G401.6 (cell line): ENCODE data around the gene NRIP1.

Source experiments
- FAIRE-seq: peaks from 2 replicates; lab custom pipeline; 2012; peaks lifted over from hg19 to GRCh38; lab: Jason Lieb, UNC

The NRIP1 gene

GRCh38 chr21:15064576-15065391 lies at the start of gene NRIP1:
Gene NRIP1 (minus strand): TSS chr21:15065000. CDS start chr21:14968192, 96,808 bp downstream.
- no peak for FAIRE-seq

- no peak for FAIRE-seq
Observed at GRCh38 chr21:15112858-15113257, 48.1 kb upstream of the NRIP1 start.

GRCh38 chr21:15108801-15109200 lies 44.0 kb upstream of the NRIP1 start:
- no peak for FAIRE-seq

GRCh38 chr21:15104470-15104869 lies 39.7 kb upstream of the NRIP1 start:
- no peak for FAIRE-seq

GRCh38 chr21:15098908-15099307 lies 34.1 kb upstream of the NRIP1 start:
- FAIRE-seq: no peak

- FAIRE-seq: no peak
Observed at GRCh38 chr21:15098181-15098580, 33.4 kb upstream of the NRIP1 start.

GRCh38 chr21:15097580-15097979 lies 32.8 kb upstream of the NRIP1 start:
- FAIRE-seq: no peak

GRCh38 chr21:15096146-15096545 lies 31.3 kb upstream of the NRIP1 start:
- no peak for FAIRE-seq

- FAIRE-seq: no peak
Observed at GRCh38 chr21:15095326-15095725, 30.5 kb upstream of the NRIP1 start.

GRCh38 chr21:15094706-15095105 lies 29.9 kb upstream of the NRIP1 start:
- FAIRE-seq: no peak

- FAIRE-seq: no peak
Observed at GRCh38 chr21:15093216-15093615, 28.4 kb upstream of the NRIP1 start.

- FAIRE-seq: no peak
Observed at GRCh38 chr21:15092745-15093144, 27.9 kb upstream of the NRIP1 start.

GRCh38 chr21:15090390-15090789 lies 25.6 kb upstream of the NRIP1 start:
- FAIRE-seq: no peak

- FAIRE-seq: no peak
Observed at GRCh38 chr21:15088488-15088887, 23.7 kb upstream of the NRIP1 start.

GRCh38 chr21:15084668-15085067 lies 19.9 kb upstream of the NRIP1 start:
- FAIRE-seq: no peak

GRCh38 chr21:15080526-15080925 lies 15.7 kb upstream of the NRIP1 start:
- FAIRE-seq: no peak

- no peak for FAIRE-seq
Observed at GRCh38 chr21:15079269-15079668, 14.5 kb upstream of the NRIP1 start.

- no peak for FAIRE-seq
Observed at GRCh38 chr21:15078180-15078579, 13.4 kb upstream of the NRIP1 start.

- no peak for FAIRE-seq
Observed at GRCh38 chr21:15077529-15078145, 12.8 kb upstream of the NRIP1 start.

GRCh38 chr21:15076730-15077129 lies 11.9 kb upstream of the NRIP1 start:
- no peak for FAIRE-seq

- FAIRE-seq: no peak
Observed at GRCh38 chr21:15071009-15071408, 6.2 kb upstream of the NRIP1 start.

- FAIRE-seq: no peak
Observed at GRCh38 chr21:15066123-15066575, 1.3 kb upstream of the NRIP1 start.

- FAIRE-seq: no peak
Observed at GRCh38 chr21:15065392-15066122, 757 bp upstream of the NRIP1 start.
